ENCODE data around the gene KRT80. TPM values are rescaled to one million over a fixed set of nuclear protein-coding genes. Genes with fewer than 3 reads are reported as not detected.
A peak's percentile ranks its signal among the peaks of the same experiment; 100 is the strongest.

The KRT80 gene
- total and polyA plus RNA-seq, 7 donors, result 0.11 to 14.0 (median 0.44) TPM

DNA sequence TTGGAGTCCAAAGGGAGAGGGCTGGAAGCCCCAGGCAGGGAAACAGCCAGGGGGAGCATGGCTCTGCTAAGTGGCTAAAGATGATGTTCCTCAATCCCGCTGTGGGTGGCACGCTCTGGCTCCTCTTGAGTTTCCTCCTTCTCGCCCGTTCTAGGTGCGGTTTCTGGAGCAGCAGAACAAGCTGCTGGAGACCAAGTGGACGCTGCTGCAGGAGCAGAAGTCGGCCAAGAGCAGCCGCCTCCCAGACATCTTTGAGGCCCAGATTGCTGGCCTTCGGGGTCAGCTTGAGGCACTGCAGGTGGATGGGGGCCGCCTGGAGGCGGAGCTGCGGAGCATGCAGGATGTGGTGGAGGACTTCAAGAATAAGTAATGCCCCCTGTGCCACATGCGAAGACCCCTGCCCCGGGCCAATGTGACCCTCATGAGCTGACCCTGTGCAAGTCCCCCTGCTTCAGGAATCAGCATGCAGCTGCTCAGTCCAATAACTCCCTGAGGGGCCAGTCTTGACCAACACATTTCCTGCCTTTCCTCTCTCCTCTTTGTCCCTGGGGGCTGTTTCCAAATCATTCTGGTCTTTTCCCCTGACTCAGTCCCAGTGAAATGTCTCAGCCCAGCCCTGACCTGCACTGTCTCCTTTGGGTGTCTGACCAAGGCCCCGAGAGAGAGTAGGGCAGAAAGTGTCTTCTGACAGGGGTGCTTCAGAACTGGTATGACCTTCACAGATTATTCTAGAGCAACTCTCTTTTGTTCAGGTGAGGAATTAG, 43.4 kb upstream of the KRT80 start:
- no peak for ATAC-seq
- DNase-seq, result peak in 1 of 2 donors; percentile 47
- H3K4me3 ChIP-seq, result no peak overlapping the region
- intact Hi-C loops (cut with DNase I), result no loop called here
- 90 to 94% (median 92%) methylated on average over 14 to 15 of the region's 15 CpGs for WGBS, 3 donors
- no peaks in the 10 kb centered on the region for H3K4me1 ChIP-seq
- H3K27ac ChIP-seq, result no peak overlapping the region
- H3K36me3 ChIP-seq (ENCODE audit: insufficient read depth in 1 of 2, low read depth in 1 of 2), result no peaks in the 10 kb centered on the region
- TF ChIP-seq, protein P1, sequence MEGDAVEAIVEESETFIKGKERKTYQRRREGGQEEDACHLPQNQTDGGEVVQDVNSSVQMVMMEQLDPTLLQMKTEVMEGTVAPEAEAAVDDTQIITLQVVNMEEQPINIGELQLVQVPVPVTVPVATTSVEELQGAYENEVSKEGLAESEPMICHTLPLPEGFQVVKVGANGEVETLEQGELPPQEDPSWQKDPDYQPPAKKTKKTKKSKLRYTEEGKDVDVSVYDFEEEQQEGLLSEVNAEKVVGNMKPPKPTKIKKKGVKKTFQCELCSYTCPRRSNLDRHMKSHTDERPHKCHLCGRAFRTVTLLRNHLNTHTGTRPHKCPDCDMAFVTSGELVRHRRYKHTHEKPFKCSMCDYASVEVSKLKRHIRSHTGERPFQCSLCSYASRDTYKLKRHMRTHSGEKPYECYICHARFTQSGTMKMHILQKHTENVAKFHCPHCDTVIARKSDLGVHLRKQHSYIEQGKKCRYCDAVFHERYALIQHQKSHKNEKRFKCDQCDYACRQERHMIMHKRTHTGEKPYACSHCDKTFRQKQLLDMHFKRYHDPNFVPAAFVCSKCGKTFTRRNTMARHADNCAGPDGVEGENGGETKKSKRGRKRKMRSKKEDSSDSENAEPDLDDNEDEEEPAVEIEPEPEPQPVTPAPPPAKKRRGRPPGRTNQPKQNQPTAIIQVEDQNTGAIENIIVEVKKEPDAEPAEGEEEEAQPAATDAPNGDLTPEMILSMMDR (IDR thresholded peaks at IDR 0.05), result no peak
- H3K9me3 ChIP-seq, result no peaks in the 10 kb centered on the region
- H3K27me3 ChIP-seq (ENCODE audit: insufficient read depth in 3 of 3, low read length in 2 of 3), result peaks cover 0 to 38% (median 17%) of the 10 kb centered on the region in 3 donors

DNA sequence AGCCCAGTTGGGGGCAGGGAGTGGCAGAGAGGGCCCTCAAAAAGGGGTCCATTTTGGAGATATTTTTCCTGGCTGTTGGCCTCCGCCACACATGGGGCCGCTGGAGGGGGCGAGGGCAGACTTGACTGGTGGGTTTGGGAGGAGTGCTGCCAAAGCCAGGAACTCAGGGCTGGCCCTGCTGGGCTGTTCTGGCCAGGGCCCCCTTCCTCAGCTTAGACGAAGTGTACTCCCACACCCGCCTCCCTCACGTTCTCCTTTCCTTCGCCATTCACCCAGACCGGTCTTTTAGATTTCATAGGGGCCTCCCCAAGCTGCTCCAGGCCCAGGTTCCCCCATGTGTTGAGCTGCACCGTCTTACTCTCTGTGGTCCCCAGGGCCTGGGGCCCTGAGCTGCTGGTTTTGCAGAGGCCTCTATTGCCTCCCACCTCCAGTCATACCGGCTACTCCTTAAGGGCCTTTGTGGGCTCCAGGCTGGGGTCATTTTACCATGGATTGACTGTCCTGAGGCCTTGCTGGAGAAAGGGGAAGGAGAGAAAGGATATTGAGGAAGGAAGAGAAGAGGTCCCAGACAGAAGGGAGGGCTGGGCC, 42.5 kb upstream of the KRT80 start:
- Histone ChIP-seq H3K27me3 (ENCODE audit: insufficient read depth in 3 of 3, low read length in 2 of 3) (peaks cover 0 to 43% (median 17%) of the 10 kb centered on the region in 3 donors), H3K27ac (no peak overlapping the region), H3K4me3 (no peak overlapping the region), H3K36me3 (ENCODE audit: insufficient read depth in 1 of 2, low read depth in 1 of 2) (no peaks in the 10 kb centered on the region), H3K4me1 (no peaks in the 10 kb centered on the region), H3K9me3 (no peaks in the 10 kb centered on the region)
- ATAC-seq (no peak), DNase-seq (no peak)
- 81 to 88% (median 85%) methylated on average over 10 of the region's 10 CpGs for WGBS, 3 donors
- TF ChIP-seq, protein P1 (IDR thresholded peaks at IDR 0.05), result no peak
- intact Hi-C loops (cut with DNase I), result no loop called here

DNA sequence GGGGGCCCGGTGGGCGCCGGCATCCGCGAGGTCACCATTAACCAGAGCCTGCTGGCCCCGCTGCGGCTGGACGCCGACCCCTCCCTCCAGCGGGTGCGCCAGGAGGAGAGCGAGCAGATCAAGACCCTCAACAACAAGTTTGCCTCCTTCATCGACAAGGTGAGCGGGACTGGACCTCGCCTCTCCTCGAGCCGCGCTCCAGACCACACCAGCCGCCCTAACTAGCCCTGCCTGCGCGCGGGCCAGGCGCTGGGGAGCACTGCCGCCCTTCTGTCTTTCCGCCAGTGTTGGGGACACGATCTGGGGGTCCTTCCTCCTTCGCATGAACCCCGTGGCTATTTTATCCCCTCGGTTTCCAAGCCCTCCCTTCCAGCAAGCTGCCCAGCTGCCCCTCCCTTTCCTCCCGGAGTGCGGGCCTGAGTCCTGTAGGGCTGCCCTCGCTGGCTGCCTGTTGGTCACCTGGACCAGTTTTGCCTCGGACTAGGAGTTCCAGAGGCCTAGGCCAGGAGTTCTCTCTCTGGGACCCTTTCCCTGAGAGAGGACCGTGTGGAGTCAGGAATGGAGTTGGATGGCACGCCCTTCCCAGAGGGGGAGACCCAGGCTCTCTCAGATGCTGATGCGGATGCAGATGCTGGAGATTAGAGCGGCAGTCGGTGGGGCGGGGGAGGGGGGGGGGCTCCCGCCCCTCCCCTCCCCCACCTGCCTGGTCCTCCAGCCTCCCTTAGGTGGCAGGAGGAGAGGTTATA, 41.8 kb upstream of the KRT80 start:
- Histone ChIP-seq H3K36me3 (ENCODE audit: insufficient read depth in 1 of 2, low read depth in 1 of 2) (no peaks in the 10 kb centered on the region), H3K27ac (no peak overlapping the region), H3K4me1 (no peaks in the 10 kb centered on the region), H3K27me3 (ENCODE audit: insufficient read depth in 3 of 3, low read length in 2 of 3) (peaks cover 0 to 45% (median 17%) of the 10 kb centered on the region in 3 donors), H3K9me3 (no peaks in the 10 kb centered on the region), H3K4me3 (no peak overlapping the region)
- DNase-seq (no peak), ATAC-seq (no peak)
- intact Hi-C loops (cut with DNase I), result no loop called here
- WGBS, 3 donors, result 23 to 39% (median 38%) methylated on average over 35 to 40 of the region's 40 CpGs
- TF ChIP-seq, protein P1 (IDR thresholded peaks at IDR 0.05), result no peak

DNA sequence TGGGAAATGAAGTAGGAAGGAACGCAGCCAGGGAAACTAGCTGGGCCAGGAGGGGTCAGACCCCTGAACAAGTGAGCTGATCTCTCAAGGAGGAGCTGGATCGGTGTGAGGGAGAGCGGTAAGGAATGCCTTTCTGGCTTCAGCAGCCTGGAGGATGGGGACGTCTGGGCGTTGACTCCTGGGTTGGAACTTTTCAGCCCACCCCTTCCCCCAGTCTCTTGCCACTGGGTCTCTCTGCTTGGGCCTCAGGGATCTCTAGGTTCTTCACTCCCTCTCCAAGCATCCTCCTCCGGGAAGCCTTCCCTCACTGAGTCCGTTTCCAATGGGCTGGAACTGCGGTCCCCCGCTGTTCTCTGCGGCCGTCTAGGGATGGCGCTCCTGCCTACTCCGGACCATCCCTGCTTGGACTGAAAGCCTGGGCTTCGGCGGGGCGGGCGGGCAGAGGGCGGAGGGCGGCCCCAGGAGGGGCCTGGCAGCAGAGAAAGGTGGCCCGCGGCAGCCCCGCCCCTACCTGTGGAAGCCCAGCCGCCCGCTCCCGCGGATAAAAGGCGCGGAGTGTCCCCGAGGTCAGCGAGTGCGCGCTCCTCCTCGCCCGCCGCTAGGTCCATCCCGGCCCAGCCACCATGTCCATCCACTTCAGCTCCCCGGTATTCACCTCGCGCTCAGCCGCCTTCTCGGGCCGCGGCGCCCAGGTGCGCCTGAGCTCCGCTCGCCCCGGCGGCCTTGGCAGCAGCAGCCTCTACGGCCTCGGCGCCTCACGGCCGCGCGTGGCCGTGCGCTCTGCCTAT, 41.1 kb upstream of the KRT80 start, which contains the start of gene KRT7:
KRT7 (plus strand) TSS at position 570 of the 788 bp plus-strand sequence; CDS start at position 624, 54 bp downstream.
- DNase-seq, result no peak
- H3K4me3 ChIP-seq, result no peak within 1 kb of the TSS

More for the DNA sequence above, 41.1 kb upstream of the KRT80 start, which contains the start of gene KRT7:
- TF ChIP-seq, protein P1 (IDR thresholded peaks at IDR 0.05), result no peak
- peaks cover 0 to 45% (median 16%) of the 10 kb centered on the region in 3 donors for H3K27me3 ChIP-seq (ENCODE audit: insufficient read depth in 3 of 3, low read length in 2 of 3)
- WGBS, 3 donors, result 9 to 14% (median 12%) methylated on average over 43 to 58 of the region's 58 CpGs
- no peaks in the 10 kb centered on the region for H3K4me1 ChIP-seq
- ATAC-seq, result peak in 1 of 4 donors; percentile 16
- H3K36me3 ChIP-seq (ENCODE audit: insufficient read depth in 1 of 2, low read depth in 1 of 2), result no peaks in the 10 kb centered on the region
- no peak within 1 kb of the TSS for H3K27ac ChIP-seq
- intact Hi-C loops (cut with DNase I), result no loop called here
- no peaks in the 10 kb centered on the region for H3K9me3 ChIP-seq

Measured in psoas muscle (tissue), 8 donors.